ENCODE data around the gene MGST2. TPM values are rescaled to one million over a fixed set of nuclear protein-coding genes. Genes with fewer than 3 reads are reported as not detected.

The MGST2 gene
- total RNA-seq, 1 donor from 2014 or later, result 0.71 TPM

GRCh38 chr4:139682309-139682708 is 16.7 kb downstream of the MGST2 start:
- ATAC-seq (ENCODE audit: low read depth), result no peak
- ChIA-PET CTCF (no interaction called here), POLR2A (no interaction called here)
- Mint-ChIP-seq H3K4me3 (no peak overlapping the region), H3K9me3 (peaks cover 4% of the 10 kb centered on the region), H3K27ac (no peak overlapping the region), H3K4me1 (no peaks in the 10 kb centered on the region), H3K36me3 (ENCODE audit: low read depth) (no peaks in the 10 kb centered on the region), H3K27me3 (no peaks in the 10 kb centered on the region)
- TF ChIP-seq, protein P1, sequence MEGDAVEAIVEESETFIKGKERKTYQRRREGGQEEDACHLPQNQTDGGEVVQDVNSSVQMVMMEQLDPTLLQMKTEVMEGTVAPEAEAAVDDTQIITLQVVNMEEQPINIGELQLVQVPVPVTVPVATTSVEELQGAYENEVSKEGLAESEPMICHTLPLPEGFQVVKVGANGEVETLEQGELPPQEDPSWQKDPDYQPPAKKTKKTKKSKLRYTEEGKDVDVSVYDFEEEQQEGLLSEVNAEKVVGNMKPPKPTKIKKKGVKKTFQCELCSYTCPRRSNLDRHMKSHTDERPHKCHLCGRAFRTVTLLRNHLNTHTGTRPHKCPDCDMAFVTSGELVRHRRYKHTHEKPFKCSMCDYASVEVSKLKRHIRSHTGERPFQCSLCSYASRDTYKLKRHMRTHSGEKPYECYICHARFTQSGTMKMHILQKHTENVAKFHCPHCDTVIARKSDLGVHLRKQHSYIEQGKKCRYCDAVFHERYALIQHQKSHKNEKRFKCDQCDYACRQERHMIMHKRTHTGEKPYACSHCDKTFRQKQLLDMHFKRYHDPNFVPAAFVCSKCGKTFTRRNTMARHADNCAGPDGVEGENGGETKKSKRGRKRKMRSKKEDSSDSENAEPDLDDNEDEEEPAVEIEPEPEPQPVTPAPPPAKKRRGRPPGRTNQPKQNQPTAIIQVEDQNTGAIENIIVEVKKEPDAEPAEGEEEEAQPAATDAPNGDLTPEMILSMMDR (IDR thresholded peaks at IDR 0.05), result no peak
- intact Hi-C loops (cut with micrococcal nuclease), result no loop called here
- no peak for DNase-seq

DNA sequence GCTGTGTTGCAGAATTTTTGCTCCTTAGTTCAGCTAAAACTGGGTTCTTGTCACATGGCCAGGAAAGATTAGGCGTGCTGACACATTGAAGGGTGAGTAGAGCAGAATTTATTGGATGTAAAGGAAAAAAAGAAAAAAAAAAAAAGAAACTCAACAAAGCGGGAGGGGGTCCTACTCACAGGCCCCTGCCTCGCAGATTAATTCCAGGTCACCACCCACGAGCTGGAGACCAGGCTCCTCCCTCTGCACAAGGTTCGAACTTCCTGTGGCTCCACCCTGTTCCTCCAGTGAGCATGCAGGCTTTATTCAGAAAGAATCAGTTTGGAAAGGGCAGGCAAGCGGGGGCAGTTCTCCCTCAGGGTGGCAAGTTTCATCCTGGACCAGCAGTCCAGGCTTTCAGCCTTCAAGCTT is 17.1 kb downstream of the MGST2 start:
- intact Hi-C loops (cut with micrococcal nuclease), result no loop called here
- Mint-ChIP-seq H3K4me3 (no peak overlapping the region), H3K9me3 (peaks cover 4% of the 10 kb centered on the region), H3K27me3 (no peaks in the 10 kb centered on the region), H3K36me3 (ENCODE audit: low read depth) (no peaks in the 10 kb centered on the region), H3K4me1 (no peaks in the 10 kb centered on the region), H3K27ac (no peak overlapping the region)
- CTCF ChIA-PET, result no interaction called here
- no peak for ATAC-seq (ENCODE audit: low read depth)
- DNase-seq, result no peak
- TF ChIP-seq, protein P1 (IDR thresholded peaks at IDR 0.05), result no peak
- POLR2A ChIA-PET, result no interaction called here

- no peak for ATAC-seq (ENCODE audit: low read depth)
- CTCF ChIA-PET, result no interaction called here
- H3K27me3 Mint-ChIP-seq, result no peaks in the 10 kb centered on the region
Measured at GRCh38 chr4:139684351-139684750, 18.7 kb downstream of the MGST2 start.

GRCh38 chr4:139685180-139685579 is 19.6 kb downstream of the MGST2 start:
- CTCF ChIA-PET, result no interaction called here
- Mint-ChIP-seq H3K27me3 (no peaks in the 10 kb centered on the region), H3K4me1 (no peaks in the 10 kb centered on the region), H3K36me3 (ENCODE audit: low read depth) (no peaks in the 10 kb centered on the region), H3K4me3 (no peak overlapping the region), H3K9me3 (no peaks in the 10 kb centered on the region), H3K27ac (no peak overlapping the region)
- POLR2A ChIA-PET, result no interaction called here
- ATAC-seq (ENCODE audit: low read depth), result no peak
- TF ChIP-seq, protein P1 (IDR thresholded peaks at IDR 0.05), result no peak
- intact Hi-C loops (cut with micrococcal nuclease), result no loop called here
- no peak for DNase-seq

More at GRCh38 chr4:139684351-139684750, 18.7 kb downstream of the MGST2 start:
- DNase-seq, result no peak
- Mint-ChIP-seq H3K4me1 (no peaks in the 10 kb centered on the region), H3K4me3 (no peak overlapping the region), H3K9me3 (no peaks in the 10 kb centered on the region), H3K27ac (no peak overlapping the region), H3K36me3 (ENCODE audit: low read depth) (no peaks in the 10 kb centered on the region)
- TF ChIP-seq, protein P1 (IDR thresholded peaks at IDR 0.05), result no peak
- POLR2A ChIA-PET, result no interaction called here
- intact Hi-C loops (cut with micrococcal nuclease), result no loop called here

- no peak for ATAC-seq (ENCODE audit: low read depth)
- Mint-ChIP-seq H3K4me1 (no peaks in the 10 kb centered on the region), H3K27me3 (no peaks in the 10 kb centered on the region), H3K36me3 (ENCODE audit: low read depth) (no peaks in the 10 kb centered on the region), H3K4me3 (no peak overlapping the region), H3K27ac (no peak overlapping the region), H3K9me3 (no peaks in the 10 kb centered on the region)
- DNase-seq, result no peak
- POLR2A ChIA-PET, result no interaction called here
- intact Hi-C loops (cut with micrococcal nuclease), result no loop called here
- TF ChIP-seq, protein P1 (IDR thresholded peaks at IDR 0.05), result no peak
- CTCF ChIA-PET, result no interaction called here
Measured at GRCh38 chr4:139686130-139686529, 20.5 kb downstream of the MGST2 start.
